Coronary artery (tissue), 2 donors: ENCODE data around the gene REV3L.

Experiments
- DNase-seq: peaks from one replicate; pipeline ENCODE4 v3.0.0-alpha.2; 2017; ENCODE audit warnings: low spot score
- H3K27ac ChIP-seq, 2 donors: fragments of 200-600 bp; sonication (generic); one replicate each; pipeline ENCODE4 v1.5.1; 2016 to 2019
- H3K4me3 ChIP-seq: fragments of 200-600 bp; sonication (generic); 2 replicates; pipeline ENCODE4 v1.5.1; 2016; ENCODE audit warnings: mild to moderate bottlenecking, moderate library complexity
- CTCF ChIP-seq: fragments of 200-600 bp; sonication (generic); IDR thresholded peaks from one replicate; pipeline ENCODE4 v1.5.1; 2019; ENCODE audit warnings: antibody characterized with exemption

Gene REV3L

GRCh38 chr6:111357705-111358104, 125.3 kb downstream of the REV3L start:
- H3K27ac ChIP-seq = no peak overlapping the region
- no peak overlapping the region for H3K4me3 ChIP-seq
- no peak for DNase-seq
- TF ChIP-seq CTCF = no peak

- Histone ChIP-seq H3K4me3 (no peak overlapping the region), H3K27ac (no peak overlapping the region)
- TF ChIP-seq CTCF = no peak
- no peak for DNase-seq
Observed at GRCh38 chr6:111356551-111356950, 126.5 kb downstream of the REV3L start.

GRCh38 chr6:111354758-111355555, 128.1 kb downstream of the REV3L start:
- Histone ChIP-seq H3K27ac (peak overlapping the region; percentile 24 to 48), H3K4me3 (no peak overlapping the region)
- no peak for DNase-seq
- no peak for TF ChIP-seq CTCF

- DNase-seq = no peak
- Histone ChIP-seq H3K27ac (peak overlapping the region; percentile 48 to 52), H3K4me3 (no peak overlapping the region)
- no peak for TF ChIP-seq CTCF
Observed at GRCh38 chr6:111353912-111354462, 129.0 kb downstream of the REV3L start.

- no peak for DNase-seq
- H3K27ac ChIP-seq = no peak overlapping the region
- H3K4me3 ChIP-seq = no peak overlapping the region
- TF ChIP-seq CTCF = no peak
Observed at GRCh38 chr6:111347589-111347988, 135.4 kb downstream of the REV3L start.

- Histone ChIP-seq H3K4me3 (no peak overlapping the region), H3K27ac (no peak overlapping the region)
- DNase-seq = no peak
- no peak for TF ChIP-seq CTCF
Observed at GRCh38 chr6:111342913-111343312, 140.1 kb downstream of the REV3L start.

GRCh38 chr6:111339294-111339693, 143.7 kb downstream of the REV3L start:
- no peak for TF ChIP-seq CTCF
- Histone ChIP-seq H3K4me3 (no peak overlapping the region), H3K27ac (no peak overlapping the region)
- no peak for DNase-seq
